ENCODE data around the gene EYA3.

GRCh38 chr1:27951396-27951795 lies 137.0 kb downstream of the EYA3 start:
- TF ChIP-seq POLR2AphosphoS5 (IDR thresholded peaks at IDR 0.05; ENCODE audit: insufficient read depth in 1 of 2, low read depth in 1 of 2), result no peak
- TF ChIP-seq CTCF (IDR thresholded peaks at IDR 0.05), result no peak
- TF ChIP-seq POLR2A (IDR thresholded peaks at IDR 0.05), result no peak

Measured in vagina (tissue), 2 donors.